B cell (primary cell): ENCODE measurements around the gene TFAP2B. TPM values are rescaled to one million over a fixed set of nuclear protein-coding genes. Genes with fewer than 3 reads are reported as not detected.

Source experiments
- ATAC-seq: fragments of 200-7000 bp; cut with Tn5 transposase; one replicate; pipeline ENCODE4 v1.10.0; 2021; ENCODE audit warnings: low read depth, mild to moderate bottlenecking, moderate number of reproducible peaks, moderate library complexity
- CTCF ChIA-PET: fragments of 350-600 bp; sonication (Branson Sonifier 250); formaldehyde crosslinking; loops from one replicate; lab custom pipeline; 2021; ENCODE audit warnings: antibody characterized with exemption, inconsistent platforms; lab: Charles Lee
- POLR2A ChIA-PET: fragments of 350-600 bp; sonication (Branson Sonifier 250); formaldehyde crosslinking; loops from one replicate; lab custom pipeline; 2021; ENCODE audit warnings: antibody characterized with exemption; lab: Charles Lee
- DNase-seq: peaks from one replicate; pipeline ENCODE4 v3.0.0; 2013
- H2AFZ ChIP-seq: 2 replicates; pipeline ENCODE4 v1.6.1; 2012; ENCODE audit warnings: mild to moderate bottlenecking, low read depth, low read length; ENCODE audit not compliant: insufficient read depth, poor library complexity, severe bottlenecking
- H3K27ac ChIP-seq, 2 donors: 1 replicate in 1 of 2; 2 replicates in 1 of 2; pipeline ENCODE4 v1.5.1; 2012 to 2013; ENCODE audit warnings: low read length in 2 of 2, mild to moderate bottlenecking in 2 of 2, moderate library complexity in 1 of 2
- H3K27me3 ChIP-seq, 4 experiments: fragments of 200-600 bp in 1 of 4; sonication (generic) in 1 of 4; replicated peaks in 1 of 4; 1 replicate in 2 of 4; 2 replicates in 2 of 4; pipeline versions ENCODE4 v1.6.1 to v1.7.0; 2013 to 2016; ENCODE audit warnings: low read length in 3 of 4, mild to moderate bottlenecking in 2 of 4, mixed read lengths in 1 of 4, moderate library complexity in 1 of 4; ENCODE audit not compliant: insufficient read depth in 4 of 4, control insufficient read depth in 3 of 4; ENCODE audit errors: control extremely low read depth in 1 of 4
- H3K36me3 ChIP-seq, 2 experiments: replicated peaks in 1 of 2; 1 replicate in 1 of 2; 2 replicates in 1 of 2; pipeline versions ENCODE4 v1.6.1 to v1.7.1; 2013; ENCODE audit warnings: low read length in 1 of 2; ENCODE audit not compliant: insufficient read depth in 2 of 2, control insufficient read depth in 1 of 2; ENCODE audit errors: control extremely low read depth in 1 of 2, extremely low read depth in 1 of 2
- H3K4me1 ChIP-seq, 2 donors: fragments of 200-600 bp in 1 of 2; sonication (generic) in 1 of 2; 1 replicate in 1 of 2; 2 replicates in 1 of 2; pipeline versions ENCODE4 v1.5.1 to v1.6.1; 2013 to 2017; ENCODE audit warnings: low read length in 2 of 2; ENCODE audit not compliant: control insufficient read depth in 2 of 2, insufficient read depth in 2 of 2
- H3K4me2 ChIP-seq: replicated peaks from 2 replicates; pipeline ENCODE3; 2012; ENCODE audit warnings: mild to moderate bottlenecking, low read depth, low read length; ENCODE audit not compliant: poor library complexity, severe bottlenecking
- H3K4me3 ChIP-seq, 5 experiments: fragments of 200-600 bp in 1 of 5; sonication (generic) in 1 of 5; 1 replicate in 3 of 5; 2 replicates in 2 of 5; pipeline versions ENCODE4 v1.5.1 to v1.7.0; 2011 to 2016; ENCODE audit warnings: low read length in 4 of 5, mild to moderate bottlenecking in 4 of 5, low read depth in 2 of 5, control low read depth in 1 of 5, moderate library complexity in 1 of 5; ENCODE audit not compliant: insufficient read depth in 1 of 5; ENCODE audit errors: control extremely low read depth in 1 of 5, extremely low read depth in 1 of 5
- H3K79me2 ChIP-seq: fragments of 200-600 bp; sonication (generic); one replicate; pipeline ENCODE4 v1.6.0; 2016; ENCODE audit warnings: low read length; ENCODE audit not compliant: control insufficient read depth, insufficient read depth
- H3K9ac ChIP-seq: fragments of 200-600 bp; sonication (generic); 2 replicates; pipeline ENCODE4 v1.6.1; 2017; ENCODE audit warnings: mild to moderate bottlenecking, low read length, moderate library complexity
- H3K9me3 ChIP-seq, 3 donors: one replicate each; pipeline versions ENCODE4 v1.6.1 to v1.7.1; 2013; ENCODE audit warnings: low read length in 2 of 3; ENCODE audit not compliant: control insufficient read depth in 2 of 3, insufficient read depth in 1 of 3; ENCODE audit errors: control extremely low read depth in 1 of 3
- H4K20me1 ChIP-seq: 2 replicates; pipeline ENCODE4 v1.6.0; 2012; ENCODE audit warnings: mild to moderate bottlenecking, low read length; ENCODE audit not compliant: insufficient read depth, control insufficient read depth, poor library complexity, severe bottlenecking
- H3K27ac Mint-ChIP-seq: one replicate; pipeline ENCODE4 v1.8.0; 2021; ENCODE audit warnings: mixed read lengths
- H3K27me3 Mint-ChIP-seq: one replicate; pipeline ENCODE4 v1.8.0; 2021; ENCODE audit warnings: mixed read lengths
- H3K4me1 Mint-ChIP-seq: one replicate; pipeline ENCODE4 v1.8.0; 2021; ENCODE audit warnings: mixed read lengths
- H3K4me3 Mint-ChIP-seq: one replicate; pipeline ENCODE4 v1.8.0; 2021; ENCODE audit warnings: mixed read lengths
- H3K9me3 Mint-ChIP-seq: one replicate; pipeline ENCODE4 v1.8.0; 2022; ENCODE audit warnings: mixed read lengths; ENCODE audit not compliant: insufficient read depth
- CTCF ChIP-seq: fragments of 200-600 bp; IDR thresholded peaks from one replicate; pipeline ENCODE4 v1.8.0; 2022; ENCODE audit warnings: antibody characterized with exemption, mild to moderate bottlenecking
- EZH2 ChIP-seq: IDR thresholded peaks from 2 replicates; pipeline ENCODE4 v1.6.1; 2012; ENCODE audit warnings: borderline replicate concordance, low read depth, mild to moderate bottlenecking, moderate library complexity, low read length; ENCODE audit not compliant: insufficient read depth, poor library complexity, severe bottlenecking
- WGBS: methylation state at CpG from one replicate; pipeline ENCODE4 v1.1.5; 2013; ENCODE audit warnings: missing lambda C conversion rate; ENCODE audit not compliant: insufficient coverage; 5-methylcytosine and 5-hydroxymethylcytosine counted together
- intact Hi-C: fragments of 100-400 bp; cut with micrococcal nuclease; formaldehyde crosslinking; loops from one replicate; pipeline ENCODE4 v1.10.0; 2022
- polyA plus RNA-seq: library from polyadenylated mRNA; depleted of rRNA; stranded (reverse); fragments of >200 nt; gene quantifications from 2 replicates; pipeline ENCODE4 v1.2.3, GENCODE V29; 2012
- total RNA-seq, 2 donors: library from RNA; stranded (reverse); fragments of 120-200 nt in 1 of 2; gene quantifications; 1 replicate in 1 of 2; 2 replicates in 1 of 2; pipeline versions ENCODE4 v1.2.3 to v1.2.4, GENCODE V29; 2013 to 2022

The TFAP2B gene
- total and polyA plus RNA-seq, 2 donors (not counting 1 experiment from before 2014, with no cell fraction given): not detected

- no peak overlapping the region for H2AFZ ChIP-seq
Observed at GRCh38 chr6:50826803-50827202, 8.1 kb downstream of the TFAP2B start.

GRCh38 chr6:50829049-50829448, 10.4 kb downstream of the TFAP2B start:
- no peak overlapping the region for H2AFZ ChIP-seq
- H3K4me3 Mint-ChIP-seq: no peak overlapping the region
- no peak overlapping the region for H3K9ac ChIP-seq
- ChIA-PET POLR2A (no interaction called here), CTCF (interaction anchor here (1.0 kb wide), 1 partner anchor 9 kb away, joined by 3 read pairs; no protein-coding TSS in a partner anchor)
- no peak overlapping the region for H3K4me3 ChIP-seq
- no peaks in the 10 kb centered on the region for H3K4me1 ChIP-seq
- peaks cover 0 to 11% (median 0%) of the 10 kb centered on the region in 3 donors for H3K9me3 ChIP-seq
- no peaks in the 10 kb centered on the region for H3K4me1 Mint-ChIP-seq
- H3K27me3 ChIP-seq: peaks cover 0 to 48% (median 28%) of the 10 kb centered on the region in 4 experiments
- TF ChIP-seq CTCF: no peak
- no peak for TF ChIP-seq EZH2
- H4K20me1 ChIP-seq: no peaks in the 10 kb centered on the region
- no peaks in the 10 kb centered on the region for H3K9me3 Mint-ChIP-seq
- DNase-seq (no peak), ATAC-seq (no peak)
- no peak overlapping the region for H3K4me2 ChIP-seq
- H3K27me3 Mint-ChIP-seq: peaks cover 86% of the 10 kb centered on the region
- H3K79me2 ChIP-seq: no peaks in the 10 kb centered on the region
- no peaks in the 10 kb centered on the region for H3K36me3 ChIP-seq
- H3K27ac Mint-ChIP-seq: no peak overlapping the region
- intact Hi-C loops: no loop called here
- no CpG with 5 or more reads among the region's 2 CpGs for WGBS
- H3K27ac ChIP-seq: no peak overlapping the region

More at GRCh38 chr6:50826803-50827202, 8.1 kb downstream of the TFAP2B start:
- Histone ChIP-seq H3K27ac (no peak overlapping the region), H4K20me1 (no peaks in the 10 kb centered on the region), H3K9ac (no peak overlapping the region), H3K9me3 (peaks cover 0 to 17% (median 0%) of the 10 kb centered on the region in 3 donors), H3K36me3 (no peaks in the 10 kb centered on the region), H3K27me3 (peaks cover 0 to 54% (median 41%) of the 10 kb centered on the region in 4 experiments), H3K4me2 (no peak overlapping the region), H3K4me3 (no peak overlapping the region), H3K4me1 (no peaks in the 10 kb centered on the region), H3K79me2 (no peaks in the 10 kb centered on the region)
- intact Hi-C loops: no loop called here
- TF ChIP-seq CTCF (no peak), EZH2 (no peak)
- H3K27me3 Mint-ChIP-seq: peaks cover 88% of the 10 kb centered on the region
- no peaks in the 10 kb centered on the region for H3K4me1 Mint-ChIP-seq
- ChIA-PET POLR2A (no interaction called here), CTCF (no interaction called here)
- DNase-seq: no peak
- H3K27ac Mint-ChIP-seq: no peak overlapping the region
- 16% methylated on average over 6 of the region's 15 CpGs for WGBS
- H3K9me3 Mint-ChIP-seq: no peaks in the 10 kb centered on the region
- no peak overlapping the region for H3K4me3 Mint-ChIP-seq
- ATAC-seq: no peak
